Measurements from ENCODE around the gene UBR3.

The UBR3 gene

GRCh38 chr2:170073288-170073687 lies 246.0 kb downstream of the UBR3 start:
- peak; percentile 26 for DNase-seq (ENCODE audit: low read depth, low spot score)

GRCh38 chr2:170076189-170076588 lies 248.9 kb downstream of the UBR3 start:
- ChIA-PET CTCF (no interaction called here), POLR2A (no interaction called here)
- no peak for DNase-seq (ENCODE audit: low read depth, low spot score)
- H3K4me3 ChIP-seq (ENCODE audit: low read depth, low read length), result no peak overlapping the region
- TF ChIP-seq CTCF (IDR thresholded peaks at IDR 0.05; ENCODE audit: insufficient read depth, low read length, missing control alignments), result no peak

More at GRCh38 chr2:170073288-170073687, 246.0 kb downstream of the UBR3 start:
- POLR2A ChIA-PET, result no interaction called here
- no peak overlapping the region for H3K4me3 ChIP-seq (ENCODE audit: low read depth, low read length)
- CTCF ChIA-PET, result interaction anchor here (0.8 to 1.2 kb wide), 2 partner anchors 30 to 146 kb away, joined by 3 read pairs; no protein-coding TSS in a partner anchor
- TF ChIP-seq CTCF (IDR thresholded peaks at IDR 0.05; ENCODE audit: insufficient read depth, low read length, missing control alignments), result no peak

GRCh38 chr2:170077830-170078569 lies 250.7 kb downstream of the UBR3 start:
- ChIA-PET POLR2A (interaction anchor here (0.6 kb wide), 1 partner anchor 25 kb away, joined by 3 read pairs; no protein-coding TSS in a partner anchor), CTCF (no interaction called here)
- DNase-seq (ENCODE audit: low read depth, low spot score), result no peak
- no peak overlapping the region for H3K4me3 ChIP-seq (ENCODE audit: low read depth, low read length)
- no peak for TF ChIP-seq CTCF (IDR thresholded peaks at IDR 0.05; ENCODE audit: insufficient read depth, low read length, missing control alignments)

- ChIA-PET POLR2A (no interaction called here), CTCF (no interaction called here)
- H3K4me3 ChIP-seq (ENCODE audit: low read depth, low read length), result no peak overlapping the region
- TF ChIP-seq CTCF (IDR thresholded peaks at IDR 0.05; ENCODE audit: insufficient read depth, low read length, missing control alignments), result no peak
- no peak for DNase-seq (ENCODE audit: low read depth, low spot score)
These were observed 257.7 kb downstream of the UBR3 start for GRCh38 chr2:170084820-170085491.

GRCh38 chr2:170086117-170086688 lies 258.9 kb downstream of the UBR3 start:
- DNase-seq (ENCODE audit: low read depth, low spot score), result no peak
- TF ChIP-seq CTCF (IDR thresholded peaks at IDR 0.05; ENCODE audit: insufficient read depth, low read length, missing control alignments), result no peak
- CTCF ChIA-PET, result no interaction called here
- no peak overlapping the region for H3K4me3 ChIP-seq (ENCODE audit: low read depth, low read length)
- POLR2A ChIA-PET, result no interaction called here

GRCh38 chr2:170086751-170087412 lies 259.6 kb downstream of the UBR3 start:
- DNase-seq (ENCODE audit: low read depth, low spot score), result no peak
- H3K4me3 ChIP-seq (ENCODE audit: low read depth, low read length), result no peak overlapping the region
- POLR2A ChIA-PET, result no interaction called here
- CTCF ChIA-PET, result no interaction called here
- no peak for TF ChIP-seq CTCF (IDR thresholded peaks at IDR 0.05; ENCODE audit: insufficient read depth, low read length, missing control alignments)
